IPS-20b (cell line): ENCODE data around the gene CAB39.

Source experiments
- H3K27ac ChIP-seq: one replicate; pipeline ENCODE4 v1.5.1; 2013; ENCODE audit warnings: low read length
- H3K27me3 ChIP-seq: 2 replicates; pipeline ENCODE4 v1.6.1; 2013; ENCODE audit warnings: mild to moderate bottlenecking, low read length, inconsistent platforms; ENCODE audit not compliant: insufficient read depth
- H3K36me3 ChIP-seq: 2 replicates; pipeline ENCODE4 v1.6.1; 2013; ENCODE audit warnings: low read depth, mild to moderate bottlenecking, inconsistent platforms, low read length, moderate library complexity; ENCODE audit not compliant: insufficient read depth
- H3K4me1 ChIP-seq: 2 replicates; pipeline ENCODE4 v1.6.1; 2013; ENCODE audit warnings: mild to moderate bottlenecking, control low read depth, inconsistent platforms, low read length, moderate library complexity; ENCODE audit not compliant: insufficient read depth
- H3K4me3 ChIP-seq: 2 replicates; pipeline ENCODE4 v1.5.1; 2013; ENCODE audit warnings: mild to moderate bottlenecking, low read length, inconsistent platforms
- H3K9ac ChIP-seq: 2 replicates; pipeline ENCODE4 v1.6.1; 2013; ENCODE audit warnings: low read depth, mild to moderate bottlenecking, inconsistent platforms, low read length, moderate library complexity
- H3K9me3 ChIP-seq: 2 replicates; pipeline ENCODE4 v1.6.1; 2013; ENCODE audit warnings: mild to moderate bottlenecking, low read depth, low read length, inconsistent platforms; ENCODE audit not compliant: insufficient read depth

Gene CAB39

GRCh38 chr2:230738391-230738811 is 25.8 kb downstream of the CAB39 start:
- Histone ChIP-seq H3K4me1 (peaks cover 7% of the 10 kb centered on the region), H3K9ac (no peak overlapping the region), H3K36me3 (peaks cover 4% of the 10 kb centered on the region; the same call in 1 of the 2 replicates), H3K9me3 (no peaks in the 10 kb centered on the region), H3K27ac (no peak overlapping the region), H3K4me3 (no peak overlapping the region), H3K27me3 (no peaks in the 10 kb centered on the region)

- Histone ChIP-seq H3K27ac (no peak overlapping the region), H3K27me3 (no peaks in the 10 kb centered on the region), H3K36me3 (peaks cover 4% of the 10 kb centered on the region; the same call in 1 of the 2 replicates), H3K4me1 (peaks cover 7% of the 10 kb centered on the region), H3K4me3 (no peak overlapping the region), H3K9me3 (no peaks in the 10 kb centered on the region), H3K9ac (no peak overlapping the region)
Measured at GRCh38 chr2:230738924-230739323, 26.3 kb downstream of the CAB39 start.

GRCh38 chr2:230739961-230740360 is 27.3 kb downstream of the CAB39 start:
- H3K36me3 ChIP-seq, result peaks cover 4% of the 10 kb centered on the region; the same call in 1 of the 2 replicates
- peaks cover 7% of the 10 kb centered on the region for H3K4me1 ChIP-seq
- H3K27ac ChIP-seq, result no peak overlapping the region
- H3K4me3 ChIP-seq, result no peak overlapping the region
- no peaks in the 10 kb centered on the region for H3K9me3 ChIP-seq
- no peak overlapping the region for H3K9ac ChIP-seq
- H3K27me3 ChIP-seq, result no peaks in the 10 kb centered on the region

GRCh38 chr2:230742781-230743180 is 30.1 kb downstream of the CAB39 start:
- Histone ChIP-seq H3K9ac (no peak overlapping the region), H3K27me3 (no peaks in the 10 kb centered on the region), H3K36me3 (peaks cover 4% of the 10 kb centered on the region; the same call in 1 of the 2 replicates), H3K9me3 (no peaks in the 10 kb centered on the region), H3K4me3 (no peak overlapping the region), H3K27ac (no peak overlapping the region), H3K4me1 (peaks cover under 1% of the 10 kb centered on the region; the same call in 1 of the 2 replicates)

GRCh38 chr2:230746213-230746612 is 33.6 kb downstream of the CAB39 start:
- no peaks in the 10 kb centered on the region for H3K9me3 ChIP-seq
- no peak overlapping the region for H3K4me3 ChIP-seq
- no peaks in the 10 kb centered on the region for H3K4me1 ChIP-seq
- H3K36me3 ChIP-seq, result peaks cover 3% of the 10 kb centered on the region; the same call in 1 of the 2 replicates
- H3K27ac ChIP-seq, result no peak overlapping the region
- no peak overlapping the region for H3K9ac ChIP-seq
- H3K27me3 ChIP-seq, result no peaks in the 10 kb centered on the region

GRCh38 chr2:230748087-230748486 is 35.4 kb downstream of the CAB39 start:
- Histone ChIP-seq H3K9me3 (no peaks in the 10 kb centered on the region), H3K4me1 (no peaks in the 10 kb centered on the region), H3K27me3 (no peaks in the 10 kb centered on the region), H3K36me3 (no peaks in the 10 kb centered on the region), H3K4me3 (no peak overlapping the region), H3K27ac (no peak overlapping the region), H3K9ac (no peak overlapping the region)

GRCh38 chr2:230749111-230749510 is 36.5 kb downstream of the CAB39 start:
- no peaks in the 10 kb centered on the region for H3K9me3 ChIP-seq
- H3K27ac ChIP-seq, result no peak overlapping the region
- no peak overlapping the region for H3K4me3 ChIP-seq
- H3K36me3 ChIP-seq, result no peaks in the 10 kb centered on the region
- H3K27me3 ChIP-seq, result no peaks in the 10 kb centered on the region
- H3K9ac ChIP-seq, result no peak overlapping the region
- no peaks in the 10 kb centered on the region for H3K4me1 ChIP-seq

GRCh38 chr2:230751062-230751461 is 38.4 kb downstream of the CAB39 start:
- Histone ChIP-seq H3K9me3 (no peaks in the 10 kb centered on the region), H3K27me3 (no peaks in the 10 kb centered on the region), H3K4me3 (no peak overlapping the region), H3K4me1 (peaks cover 6% of the 10 kb centered on the region; the same call in 1 of the 2 replicates), H3K27ac (no peak overlapping the region), H3K9ac (no peak overlapping the region), H3K36me3 (no peaks in the 10 kb centered on the region)

- H3K4me1 ChIP-seq, result peaks cover 14% of the 10 kb centered on the region
- no peaks in the 10 kb centered on the region for H3K36me3 ChIP-seq
- H3K9ac ChIP-seq, result no peak overlapping the region
- no peak overlapping the region for H3K27ac ChIP-seq
- H3K27me3 ChIP-seq, result no peaks in the 10 kb centered on the region
- no peaks in the 10 kb centered on the region for H3K9me3 ChIP-seq
- H3K4me3 ChIP-seq, result no peak overlapping the region
Measured at GRCh38 chr2:230754200-230754599, 41.6 kb downstream of the CAB39 start.

- no peaks in the 10 kb centered on the region for H3K9me3 ChIP-seq
- H3K27ac ChIP-seq, result no peak overlapping the region
- no peak overlapping the region for H3K9ac ChIP-seq
- H3K4me3 ChIP-seq, result no peak overlapping the region
- H3K27me3 ChIP-seq, result no peaks in the 10 kb centered on the region
- peaks cover 17% of the 10 kb centered on the region for H3K4me1 ChIP-seq
- peaks cover 10% of the 10 kb centered on the region; the same call in 1 of the 2 replicates for H3K36me3 ChIP-seq
Measured at GRCh38 chr2:230757476-230757875, 44.8 kb downstream of the CAB39 start.

- H3K4me1 ChIP-seq, result peaks cover 17% of the 10 kb centered on the region
- no peaks in the 10 kb centered on the region for H3K27me3 ChIP-seq
- H3K27ac ChIP-seq, result no peak overlapping the region
- no peaks in the 10 kb centered on the region for H3K9me3 ChIP-seq
- no peak overlapping the region for H3K4me3 ChIP-seq
- H3K36me3 ChIP-seq, result peaks cover 13% of the 10 kb centered on the region; the same call in 1 of the 2 replicates
- no peak overlapping the region for H3K9ac ChIP-seq
Measured at GRCh38 chr2:230758566-230759480, 46.2 kb downstream of the CAB39 start.
